ENCODE results near the gene ADISSP. TPM values are rescaled to one million over a fixed set of nuclear protein-coding genes. Genes with fewer than 3 reads are reported as not detected.

The ADISSP gene
- total and polyA plus RNA-seq, 2 experiments from 2014 or later = 86.6 to 126 TPM

- TF ChIP-seq, protein P1, sequence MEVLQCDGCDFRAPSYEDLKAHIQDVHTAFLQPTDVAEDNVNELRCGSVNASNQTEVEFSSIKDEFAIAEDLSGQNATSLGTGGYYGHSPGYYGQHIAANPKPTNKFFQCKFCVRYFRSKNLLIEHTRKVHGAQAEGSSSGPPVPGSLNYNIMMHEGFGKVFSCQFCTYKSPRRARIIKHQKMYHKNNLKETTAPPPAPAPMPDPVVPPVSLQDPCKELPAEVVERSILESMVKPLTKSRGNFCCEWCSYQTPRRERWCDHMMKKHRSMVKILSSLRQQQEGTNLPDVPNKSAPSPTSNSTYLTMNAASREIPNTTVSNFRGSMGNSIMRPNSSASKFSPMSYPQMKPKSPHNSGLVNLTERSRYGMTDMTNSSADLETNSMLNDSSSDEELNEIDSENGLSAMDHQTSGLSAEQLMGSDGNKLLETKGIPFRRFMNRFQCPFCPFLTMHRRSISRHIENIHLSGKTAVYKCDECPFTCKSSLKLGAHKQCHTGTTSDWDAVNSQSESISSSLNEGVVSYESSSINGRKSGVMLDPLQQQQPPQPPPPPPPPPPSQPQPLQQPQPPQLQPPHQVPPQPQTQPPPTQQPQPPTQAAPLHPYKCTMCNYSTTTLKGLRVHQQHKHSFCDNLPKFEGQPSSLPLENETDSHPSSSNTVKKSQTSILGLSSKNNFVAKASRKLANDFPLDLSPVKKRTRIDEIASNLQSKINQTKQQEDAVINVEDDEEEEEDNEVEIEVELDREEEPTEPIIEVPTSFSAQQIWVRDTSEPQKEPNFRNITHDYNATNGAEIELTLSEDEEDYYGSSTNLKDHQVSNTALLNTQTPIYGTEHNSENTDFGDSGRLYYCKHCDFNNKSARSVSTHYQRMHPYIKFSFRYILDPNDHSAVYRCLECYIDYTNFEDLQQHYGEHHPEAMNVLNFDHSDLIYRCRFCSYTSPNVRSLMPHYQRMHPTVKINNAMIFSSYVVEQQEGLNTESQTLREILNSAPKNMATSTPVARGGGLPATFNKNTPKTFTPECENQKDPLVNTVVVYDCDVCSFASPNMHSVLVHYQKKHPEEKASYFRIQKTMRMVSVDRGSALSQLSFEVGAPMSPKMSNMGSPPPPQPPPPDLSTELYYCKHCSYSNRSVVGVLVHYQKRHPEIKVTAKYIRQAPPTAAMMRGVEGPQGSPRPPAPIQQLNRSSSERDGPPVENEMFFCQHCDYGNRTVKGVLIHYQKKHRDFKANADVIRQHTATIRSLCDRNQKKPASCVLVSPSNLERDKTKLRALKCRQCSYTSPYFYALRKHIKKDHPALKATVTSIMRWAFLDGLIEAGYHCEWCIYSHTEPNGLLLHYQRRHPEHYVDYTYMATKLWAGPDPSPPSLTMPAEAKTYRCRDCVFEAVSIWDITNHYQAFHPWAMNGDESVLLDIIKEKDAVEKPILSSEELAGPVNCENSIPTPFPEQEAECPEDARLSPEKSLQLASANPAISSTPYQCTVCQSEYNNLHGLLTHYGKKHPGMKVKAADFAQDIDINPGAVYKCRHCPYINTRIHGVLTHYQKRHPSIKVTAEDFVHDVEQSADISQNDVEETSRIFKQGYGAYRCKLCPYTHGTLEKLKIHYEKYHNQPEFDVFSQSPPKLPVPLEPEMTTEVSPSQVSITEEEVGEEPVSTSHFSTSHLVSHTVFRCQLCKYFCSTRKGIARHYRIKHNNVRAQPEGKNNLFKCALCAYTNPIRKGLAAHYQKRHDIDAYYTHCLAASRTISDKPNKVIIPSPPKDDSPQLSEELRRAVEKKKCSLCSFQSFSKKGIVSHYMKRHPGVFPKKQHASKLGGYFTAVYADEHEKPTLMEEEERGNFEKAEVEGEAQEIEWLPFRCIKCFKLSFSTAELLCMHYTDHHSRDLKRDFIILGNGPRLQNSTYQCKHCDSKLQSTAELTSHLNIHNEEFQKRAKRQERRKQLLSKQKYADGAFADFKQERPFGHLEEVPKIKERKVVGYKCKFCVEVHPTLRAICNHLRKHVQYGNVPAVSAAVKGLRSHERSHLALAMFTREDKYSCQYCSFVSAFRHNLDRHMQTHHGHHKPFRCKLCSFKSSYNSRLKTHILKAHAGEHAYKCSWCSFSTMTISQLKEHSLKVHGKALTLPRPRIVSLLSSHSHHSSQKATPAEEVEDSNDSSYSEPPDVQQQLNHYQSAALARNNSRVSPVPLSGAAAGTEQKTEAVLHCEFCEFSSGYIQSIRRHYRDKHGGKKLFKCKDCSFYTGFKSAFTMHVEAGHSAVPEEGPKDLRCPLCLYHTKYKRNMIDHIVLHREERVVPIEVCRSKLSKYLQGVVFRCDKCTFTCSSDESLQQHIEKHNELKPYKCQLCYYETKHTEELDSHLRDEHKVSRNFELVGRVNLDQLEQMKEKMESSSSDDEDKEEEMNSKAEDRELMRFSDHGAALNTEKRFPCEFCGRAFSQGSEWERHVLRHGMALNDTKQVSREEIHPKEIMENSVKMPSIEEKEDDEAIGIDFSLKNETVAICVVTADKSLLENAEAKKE (CRISPR knock-in tag; IDR thresholded peaks at IDR 0.05) = no peak
- TF ChIP-seq EZH2phosphoT487 (IDR thresholded peaks at IDR 0.05; ENCODE audit: unreplicated experiment) (no peak), EZH2 (IDR thresholded peaks at IDR 0.05; ENCODE audit: low read depth, unreplicated experiment) (no peak), CREB1 (CRISPR knock-in tag; IDR thresholded peaks at IDR 0.05; ENCODE audit: low read depth) (no peak), STAT1 (IDR thresholded peaks at IDR 0.05; ENCODE audit: unreplicated experiment) (no peak), ZNF114 (CRISPR knock-in tag; IDR thresholded peaks at IDR 0.05) (no peak), NANOG (IDR thresholded peaks at IDR 0.05; ENCODE audit: borderline replicate concordance) (no peak), JUNB (IDR thresholded peaks at IDR 0.05; ENCODE audit: unreplicated experiment) (no peak)
These were observed 62.0 kb downstream of the ADISSP start (continued) for GRCh38 chr20:3705491-3705969.

GRCh38 chr20:3704087-3704486 lies 63.5 kb downstream of the ADISSP start:
- Histone ChIP-seq H3K36me3 (ENCODE audit: insufficient read depth) (no peaks in the 10 kb centered on the region), H3K4me2 (no peak overlapping the region), H3K79me2 (replicated peaks; ENCODE audit: insufficient read depth) (no peaks in the 10 kb centered on the region), H3K27me3 (ENCODE audit: insufficient read depth) (no peaks in the 10 kb centered on the region), H3K4me1 (ENCODE audit: insufficient read depth) (no peaks in the 10 kb centered on the region), H2AFZ (no peak overlapping the region), H3K4me3 (no peak overlapping the region), H4K20me1 (replicated peaks; ENCODE audit: insufficient read depth) (no peaks in the 10 kb centered on the region), H3K9me2 (ENCODE audit: insufficient read depth) (no peaks in the 10 kb centered on the region), H3F3A (replicated peaks; ENCODE audit: low read depth) (no peaks in the 10 kb centered on the region), H3K27ac (ENCODE audit: low read depth) (no peak overlapping the region)
- Mint-ChIP-seq H3K4me3 (no peak overlapping the region), H3K36me3 (ENCODE audit: low read depth) (no peaks in the 10 kb centered on the region), H3K4me1 (no peaks in the 10 kb centered on the region), H3K27ac (no peak overlapping the region), H3K9me3 (no peaks in the 10 kb centered on the region), H3K27me3 (ENCODE audit: insufficient read depth, low read depth, poor library complexity) (peaks cover 7% of the 10 kb centered on the region)
- DNase-seq (ENCODE audit: low spot score) = no peak
- TF ChIP-seq EZH2phosphoT487 (IDR thresholded peaks at IDR 0.05; ENCODE audit: unreplicated experiment) = no peak
- ATAC-seq = no peak

Other genes with a start within 250 kb of the ADISSP start
- gene GFRA4, start 104.4 kb downstream of the ADISSP start, total RNA-seq (2014; rRNA removed; shearing (Covaris generic)) = not detected in 2 replicates
- 0.30 TPM in 1 of 2 replicates, not detected in the other for gene GFRA4, start 104.4 kb downstream of the ADISSP start, polyA plus RNA-seq (2016; fragmentation: Nextera tagmentation; extraction: Ambion mirVana)
- 4.0 and 6.0 TPM in 2 replicates for gene ADAM33, start 85.7 kb downstream of the ADISSP start, total RNA-seq (2014; rRNA removed; shearing (Covaris generic))
- 2.4 and 2.8 TPM in 2 replicates for gene ADAM33, start 85.7 kb downstream of the ADISSP start, polyA plus RNA-seq (2016; fragmentation: Nextera tagmentation; extraction: Ambion mirVana)
- gene SIGLEC1, start 55.2 kb downstream of the ADISSP start, total RNA-seq (2014; rRNA removed; shearing (Covaris generic)) = not detected in 2 replicates
- gene SIGLEC1, start 55.2 kb downstream of the ADISSP start, polyA plus RNA-seq (2016; fragmentation: Nextera tagmentation; extraction: Ambion mirVana) = not detected in 2 replicates
- 6.4 and 6.5 TPM in 2 replicates for gene HSPA12B, start 35.1 kb downstream of the ADISSP start, total RNA-seq (2014; rRNA removed; shearing (Covaris generic))
- gene HSPA12B, start 35.1 kb downstream of the ADISSP start, polyA plus RNA-seq (2016; fragmentation: Nextera tagmentation; extraction: Ambion mirVana) = 2.8 and 3.3 TPM in 2 replicates
- 0.69 and 1.3 TPM in 2 replicates for gene SPEF1, start 13.7 kb upstream of the ADISSP start, total RNA-seq (2014; rRNA removed; shearing (Covaris generic))
- 0.68 and 0.85 TPM in 2 replicates for gene SPEF1, start 13.7 kb upstream of the ADISSP start, polyA plus RNA-seq (2016; fragmentation: Nextera tagmentation; extraction: Ambion mirVana)
- 44.3 and 52.1 TPM in 2 replicates for gene CENPB, start 19.0 kb upstream of the ADISSP start, total RNA-seq (2014; rRNA removed; shearing (Covaris generic))
- 9.5 and 10.8 TPM in 2 replicates for gene CENPB, start 19.0 kb upstream of the ADISSP start, polyA plus RNA-seq (2016; fragmentation: Nextera tagmentation; extraction: Ambion mirVana)
- 19.9 and 33.0 TPM in 2 replicates for gene CDC25B, start 28.6 kb upstream of the ADISSP start, total RNA-seq (2014; rRNA removed; shearing (Covaris generic))
- gene CDC25B, start 28.6 kb upstream of the ADISSP start, polyA plus RNA-seq (2016; fragmentation: Nextera tagmentation; extraction: Ambion mirVana) = 9.8 and 10.5 TPM in 2 replicates
- gene AP5S1, start 52.8 kb upstream of the ADISSP start, total RNA-seq (2014; rRNA removed; shearing (Covaris generic)) = 1.2 and 1.8 TPM in 2 replicates
- 1.8 and 2.8 TPM in 2 replicates for gene AP5S1, start 52.8 kb upstream of the ADISSP start, polyA plus RNA-seq (2016; fragmentation: Nextera tagmentation; extraction: Ambion mirVana)
- 21.8 and 21.9 TPM in 2 replicates for gene MAVS, start 79.1 kb upstream of the ADISSP start, total RNA-seq (2014; rRNA removed; shearing (Covaris generic))
- 4.4 and 5.2 TPM in 2 replicates for gene MAVS, start 79.1 kb upstream of the ADISSP start, polyA plus RNA-seq (2016; fragmentation: Nextera tagmentation; extraction: Ambion mirVana)
- 63.4 and 72.0 TPM in 2 replicates for gene PANK2, start 121.6 kb upstream of the ADISSP start, total RNA-seq (2014; rRNA removed; shearing (Covaris generic))
- 36.1 and 36.8 TPM in 2 replicates for gene PANK2, start 121.6 kb upstream of the ADISSP start, polyA plus RNA-seq (2016; fragmentation: Nextera tagmentation; extraction: Ambion mirVana)
- gene RNF24, start 247.8 kb upstream of the ADISSP start, total RNA-seq (2014; rRNA removed; shearing (Covaris generic)) = 6.9 and 10.0 TPM in 2 replicates
- gene RNF24, start 247.8 kb upstream of the ADISSP start, polyA plus RNA-seq (2016; fragmentation: Nextera tagmentation; extraction: Ambion mirVana) = 10.2 and 10.3 TPM in 2 replicates

All from GM23338 (cell line).